Activated CD4-positive, CD25-positive, alpha-beta regulatory T cell treated with anti-CD3 and anti-CD28 coated beads, Interleukin-2, amount 50 U/mL, for 72 hours (primary cell): ENCODE measurements around the gene MYOCD.
"Not testable (repeated sequence)": the region's sequence is repeated elsewhere in the genome, so short reads cannot be mapped to it uniquely, and the experiment has no call there.

Experiments used
- DNase-seq: peaks from one replicate; pipeline ENCODE4 v3.0.0; 2021

The MYOCD gene, protein sequence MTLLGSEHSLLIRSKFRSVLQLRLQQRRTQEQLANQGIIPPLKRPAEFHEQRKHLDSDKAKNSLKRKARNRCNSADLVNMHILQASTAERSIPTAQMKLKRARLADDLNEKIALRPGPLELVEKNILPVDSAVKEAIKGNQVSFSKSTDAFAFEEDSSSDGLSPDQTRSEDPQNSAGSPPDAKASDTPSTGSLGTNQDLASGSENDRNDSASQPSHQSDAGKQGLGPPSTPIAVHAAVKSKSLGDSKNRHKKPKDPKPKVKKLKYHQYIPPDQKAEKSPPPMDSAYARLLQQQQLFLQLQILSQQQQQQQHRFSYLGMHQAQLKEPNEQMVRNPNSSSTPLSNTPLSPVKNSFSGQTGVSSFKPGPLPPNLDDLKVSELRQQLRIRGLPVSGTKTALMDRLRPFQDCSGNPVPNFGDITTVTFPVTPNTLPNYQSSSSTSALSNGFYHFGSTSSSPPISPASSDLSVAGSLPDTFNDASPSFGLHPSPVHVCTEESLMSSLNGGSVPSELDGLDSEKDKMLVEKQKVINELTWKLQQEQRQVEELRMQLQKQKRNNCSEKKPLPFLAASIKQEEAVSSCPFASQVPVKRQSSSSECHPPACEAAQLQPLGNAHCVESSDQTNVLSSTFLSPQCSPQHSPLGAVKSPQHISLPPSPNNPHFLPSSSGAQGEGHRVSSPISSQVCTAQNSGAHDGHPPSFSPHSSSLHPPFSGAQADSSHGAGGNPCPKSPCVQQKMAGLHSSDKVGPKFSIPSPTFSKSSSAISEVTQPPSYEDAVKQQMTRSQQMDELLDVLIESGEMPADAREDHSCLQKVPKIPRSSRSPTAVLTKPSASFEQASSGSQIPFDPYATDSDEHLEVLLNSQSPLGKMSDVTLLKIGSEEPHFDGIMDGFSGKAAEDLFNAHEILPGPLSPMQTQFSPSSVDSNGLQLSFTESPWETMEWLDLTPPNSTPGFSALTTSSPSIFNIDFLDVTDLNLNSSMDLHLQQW

DNA sequence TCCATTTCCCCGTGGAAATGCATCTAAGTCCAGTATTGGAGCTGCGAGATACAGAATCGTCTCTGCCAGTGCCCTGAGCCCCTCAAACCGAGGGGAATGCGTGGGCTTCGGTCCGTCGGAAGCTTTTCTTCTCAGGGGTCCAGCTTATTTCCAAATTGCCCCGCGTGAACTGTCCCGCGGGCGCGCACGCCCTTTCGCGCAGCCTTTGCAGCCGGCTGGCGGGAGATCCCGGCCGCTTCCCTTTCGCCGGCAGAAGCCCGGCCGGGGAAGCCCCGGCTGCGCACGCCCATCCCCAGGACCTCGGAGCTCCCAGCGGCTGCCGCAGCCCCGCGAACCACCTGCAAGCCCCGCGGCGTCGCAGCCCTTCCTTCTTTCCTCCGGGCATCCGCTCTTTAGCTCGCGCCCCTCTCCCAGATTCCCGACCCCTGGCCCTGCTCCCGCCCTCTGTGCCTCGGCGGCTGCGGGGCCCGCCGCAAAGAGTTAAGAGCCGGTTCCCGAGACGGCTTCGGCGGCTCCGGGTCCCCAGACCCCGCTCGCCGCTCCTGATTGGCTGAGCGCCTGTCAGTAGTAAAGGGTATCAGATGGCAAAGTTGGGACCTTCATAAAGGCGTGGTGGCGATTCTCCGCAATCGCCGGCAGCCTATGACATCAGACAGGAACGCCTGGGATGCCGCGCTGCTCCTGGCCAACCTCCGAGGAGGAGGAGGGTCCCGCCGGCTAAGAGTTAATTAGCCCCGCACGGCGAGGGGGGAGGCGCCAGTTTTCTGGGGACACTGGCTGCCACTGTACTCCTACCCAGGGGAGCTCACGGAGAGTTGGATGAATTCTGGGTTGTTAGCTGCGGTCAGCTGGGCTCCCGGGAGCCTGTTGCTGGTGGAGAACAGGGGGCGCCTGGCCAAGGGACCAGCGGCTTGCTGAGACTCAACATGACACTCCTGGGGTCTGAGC is at the start of gene MYOCD:
MYOCD (plus strand) TSS at position 628 of the 948 bp plus-strand sequence; CDS start at position 927, 299 bp downstream.
- DNase-seq = no peak

DNA sequence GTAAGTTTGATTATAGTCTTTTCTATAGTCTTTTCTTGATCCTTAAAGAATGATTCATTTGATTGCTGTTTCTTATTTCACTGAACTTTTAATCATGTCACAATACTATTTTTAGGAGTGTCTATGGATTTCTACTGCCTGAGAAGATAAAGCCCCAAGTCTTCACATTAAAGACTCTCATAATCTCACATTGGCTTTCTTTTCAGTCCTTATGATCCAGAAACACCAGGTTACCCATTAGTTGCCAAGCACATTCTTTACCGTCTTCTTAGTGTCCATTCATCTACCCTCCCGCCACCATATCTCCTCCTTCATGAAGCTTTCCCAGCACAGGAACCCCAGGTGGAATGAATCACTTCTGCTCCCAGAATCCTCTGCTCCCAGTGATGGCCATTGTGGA is 49.5 kb upstream of the MYOCD start:
- no peak for DNase-seq

GRCh38 chr17:12618557-12618956 is 47.1 kb upstream of the MYOCD start:
- no peak for DNase-seq

DNA sequence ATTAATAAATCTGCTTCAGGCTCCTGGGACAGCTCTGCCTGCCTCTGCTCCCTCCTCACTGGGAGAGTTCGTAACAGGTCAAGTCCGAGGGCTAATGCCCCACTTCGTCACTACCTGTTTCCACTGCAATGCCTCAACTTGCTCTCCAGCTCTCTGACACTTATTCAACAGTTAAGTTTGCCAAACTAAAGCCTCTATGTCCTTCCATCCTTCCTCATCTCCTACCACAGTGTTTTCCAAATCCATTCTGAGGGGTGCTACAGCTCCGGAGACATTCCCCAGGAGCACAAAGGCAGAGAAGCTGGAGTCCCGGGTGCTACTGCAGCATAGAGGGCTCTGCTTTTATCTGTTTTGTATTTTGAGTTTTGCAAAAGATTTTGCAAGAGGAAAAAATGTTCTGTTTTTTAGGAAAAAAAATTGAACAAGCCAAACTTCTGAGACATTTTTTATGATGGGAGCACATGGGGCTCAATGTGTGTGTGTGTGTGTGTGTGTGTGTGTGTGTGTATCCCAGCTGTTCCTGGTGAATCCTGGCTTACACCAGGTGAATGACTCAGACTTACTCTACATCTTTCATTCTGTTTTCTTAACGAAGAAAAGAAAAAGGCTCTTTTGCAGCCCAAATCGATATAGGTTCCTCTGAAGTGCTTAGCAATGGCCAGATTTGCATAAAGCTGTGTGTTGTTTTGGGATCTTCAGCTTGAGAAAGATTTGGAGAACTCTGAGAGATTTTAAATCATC is 46.1 kb upstream of the MYOCD start:
- no peak for DNase-seq

DNA sequence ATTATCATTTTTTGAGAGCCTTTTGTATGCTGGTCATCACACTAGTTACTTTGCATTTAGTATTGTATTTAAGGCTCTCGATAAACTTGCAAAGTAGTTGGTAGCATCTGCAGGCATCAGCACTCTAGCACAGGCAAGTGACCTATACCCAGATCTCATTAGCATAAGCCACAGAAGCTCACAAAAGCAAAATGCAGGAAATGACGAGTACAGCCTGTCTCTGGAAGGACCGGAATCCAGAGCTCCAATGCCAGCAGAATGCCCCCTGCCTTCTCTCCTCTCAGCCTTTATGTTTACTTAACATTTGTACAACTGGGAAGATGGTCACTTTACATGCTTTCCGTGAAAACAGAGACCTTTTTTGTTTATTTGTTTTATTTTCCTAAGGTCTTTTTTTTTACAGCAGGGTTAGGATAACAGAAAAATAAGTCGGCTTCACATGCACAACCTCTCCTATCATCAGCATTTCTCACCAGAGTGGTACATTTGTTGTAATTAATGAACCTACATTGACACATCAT is 45.4 kb upstream of the MYOCD start:
- no peak for DNase-seq

GRCh38 chr17:12622726-12623125 is 43.0 kb upstream of the MYOCD start:
- DNase-seq = no peak

- DNase-seq = no peak
Observed at GRCh38 chr17:12623220-12623848, 42.4 kb upstream of the MYOCD start.

DNA sequence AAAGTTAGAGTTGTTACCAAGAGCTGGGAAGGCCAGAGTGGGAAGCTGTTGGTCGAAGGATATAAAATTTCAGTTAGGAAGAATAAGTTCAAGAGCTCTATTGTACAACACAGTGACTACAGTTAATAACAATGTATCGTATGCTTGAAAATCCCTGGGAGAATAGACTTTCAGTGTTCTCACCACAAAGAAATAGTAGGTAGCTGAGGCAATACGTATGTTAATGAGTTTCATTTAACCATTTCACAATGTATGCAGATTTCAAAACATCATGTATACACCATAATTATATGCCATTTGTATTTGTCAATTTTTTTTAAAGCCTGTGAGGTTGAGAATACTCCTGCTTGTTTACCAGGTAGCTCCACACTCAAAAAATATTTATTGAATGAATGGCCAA is 41.5 kb upstream of the MYOCD start:
- no peak for DNase-seq

DNA sequence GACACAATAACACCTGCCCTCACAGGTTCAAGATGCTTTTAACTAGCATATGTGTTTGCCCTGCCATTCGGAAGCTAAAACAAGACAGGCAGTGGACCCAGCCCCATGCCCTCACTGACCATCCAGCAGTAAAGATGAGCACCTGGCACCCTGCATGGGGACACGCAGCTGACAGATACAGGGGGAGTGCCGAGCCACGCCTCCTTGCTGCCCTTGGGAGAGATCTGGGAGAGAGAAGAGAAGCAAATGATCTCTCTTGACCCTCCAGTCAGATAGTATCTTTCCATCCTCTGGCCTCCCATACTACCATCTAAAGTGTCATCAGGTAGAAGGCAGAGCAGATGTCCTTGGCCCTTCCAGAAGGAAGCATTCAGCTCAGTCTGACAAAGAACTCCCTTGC is 40.6 kb upstream of the MYOCD start:
- no peak for DNase-seq

GRCh38 chr17:12627177-12627629 is 38.5 kb upstream of the MYOCD start:
- no peak for DNase-seq

GRCh38 chr17:12627781-12628451 is 37.8 kb upstream of the MYOCD start:
- no peak for DNase-seq

DNA sequence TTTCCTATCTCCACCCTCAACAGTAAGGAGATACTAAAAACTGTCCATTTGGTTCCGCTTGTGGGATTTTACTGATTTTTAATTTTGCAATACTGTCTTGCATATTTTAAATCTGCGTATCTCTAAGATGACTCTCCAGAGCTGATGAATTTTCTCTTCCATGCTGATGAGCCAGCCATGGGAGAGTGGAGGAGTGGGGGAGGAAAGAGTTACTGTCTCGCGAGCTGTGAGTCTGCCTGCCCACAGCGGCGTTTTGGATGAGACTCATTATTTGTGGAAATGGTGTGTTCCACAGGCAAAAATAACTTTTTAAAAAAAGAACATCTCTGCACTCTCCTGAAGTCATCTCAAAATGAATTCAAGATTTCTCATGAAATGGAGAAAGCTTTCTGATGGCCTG is 34.6 kb upstream of the MYOCD start:
- no peak for DNase-seq

- DNase-seq = no peak
Observed at GRCh38 chr17:12632785-12633184, 32.9 kb upstream of the MYOCD start.

DNA sequence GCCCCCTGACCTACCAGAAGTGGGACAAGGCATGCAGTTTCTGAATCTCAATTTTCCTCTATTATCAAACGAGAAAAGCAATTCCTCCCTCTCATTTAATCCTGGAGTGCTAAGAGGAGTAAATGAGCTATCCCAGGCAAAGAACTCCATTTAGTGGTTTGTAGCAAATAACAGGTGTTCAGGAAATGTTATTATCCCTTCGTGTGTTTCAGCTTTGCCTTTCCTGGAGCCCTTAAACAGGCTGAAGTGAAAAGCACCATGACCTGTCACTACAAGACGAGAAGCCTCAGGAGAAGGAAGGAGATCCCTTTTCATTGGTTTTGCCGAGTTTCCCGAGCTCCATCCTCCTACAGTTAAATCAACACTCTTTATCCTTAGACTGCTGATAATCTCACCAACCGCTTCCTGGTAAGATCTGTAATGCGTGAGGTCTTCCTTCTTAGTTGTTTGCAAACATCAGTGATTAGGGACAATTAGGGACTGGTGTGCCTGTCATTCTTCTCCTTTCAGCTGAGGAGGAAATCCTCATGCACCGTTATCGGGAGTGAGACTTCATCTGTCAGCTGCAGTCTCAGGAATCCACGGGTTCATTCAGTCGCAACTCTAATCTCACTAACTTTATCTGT is 30.8 kb upstream of the MYOCD start:
- no peak for DNase-seq

DNA sequence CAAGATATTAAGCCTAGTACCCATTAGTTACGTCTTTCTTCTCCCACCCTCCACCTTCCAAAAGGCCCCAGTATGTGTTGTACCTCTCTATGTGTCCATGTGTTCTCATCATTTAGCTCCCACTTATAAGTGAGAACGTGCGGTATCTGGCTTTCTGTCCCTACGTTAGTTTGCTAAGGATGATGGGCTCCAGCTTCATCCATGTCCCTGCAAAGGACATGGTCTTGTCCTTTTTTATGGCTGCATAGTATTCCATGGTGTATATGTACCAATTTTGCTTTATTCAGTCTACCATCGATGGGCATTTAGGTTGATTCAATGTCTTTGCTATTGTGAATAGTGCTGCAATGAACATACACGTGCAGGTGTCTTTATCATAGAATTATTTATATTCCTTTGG is 29.7 kb upstream of the MYOCD start:
- DNase-seq = not testable (repeated sequence)

DNA sequence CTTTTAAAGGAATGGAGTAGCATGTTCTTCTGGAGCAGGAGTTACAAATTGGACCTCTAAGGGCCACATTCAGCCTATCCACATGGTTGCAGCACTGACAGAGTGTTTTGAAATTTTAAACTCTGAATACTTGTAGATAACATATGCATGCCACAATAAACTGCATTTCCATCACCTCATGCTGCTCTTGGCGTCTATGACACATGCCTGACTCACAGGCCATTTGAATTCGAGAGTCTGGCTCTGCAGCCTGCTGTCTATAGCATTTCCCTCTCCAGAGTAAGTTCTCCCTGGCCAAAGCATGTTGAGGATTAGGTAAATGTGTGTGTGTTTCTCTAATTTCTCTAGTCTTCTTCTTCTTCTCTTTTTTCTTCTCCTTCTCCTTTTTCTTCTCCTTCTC is 28.7 kb upstream of the MYOCD start:
- DNase-seq = no peak

DNA sequence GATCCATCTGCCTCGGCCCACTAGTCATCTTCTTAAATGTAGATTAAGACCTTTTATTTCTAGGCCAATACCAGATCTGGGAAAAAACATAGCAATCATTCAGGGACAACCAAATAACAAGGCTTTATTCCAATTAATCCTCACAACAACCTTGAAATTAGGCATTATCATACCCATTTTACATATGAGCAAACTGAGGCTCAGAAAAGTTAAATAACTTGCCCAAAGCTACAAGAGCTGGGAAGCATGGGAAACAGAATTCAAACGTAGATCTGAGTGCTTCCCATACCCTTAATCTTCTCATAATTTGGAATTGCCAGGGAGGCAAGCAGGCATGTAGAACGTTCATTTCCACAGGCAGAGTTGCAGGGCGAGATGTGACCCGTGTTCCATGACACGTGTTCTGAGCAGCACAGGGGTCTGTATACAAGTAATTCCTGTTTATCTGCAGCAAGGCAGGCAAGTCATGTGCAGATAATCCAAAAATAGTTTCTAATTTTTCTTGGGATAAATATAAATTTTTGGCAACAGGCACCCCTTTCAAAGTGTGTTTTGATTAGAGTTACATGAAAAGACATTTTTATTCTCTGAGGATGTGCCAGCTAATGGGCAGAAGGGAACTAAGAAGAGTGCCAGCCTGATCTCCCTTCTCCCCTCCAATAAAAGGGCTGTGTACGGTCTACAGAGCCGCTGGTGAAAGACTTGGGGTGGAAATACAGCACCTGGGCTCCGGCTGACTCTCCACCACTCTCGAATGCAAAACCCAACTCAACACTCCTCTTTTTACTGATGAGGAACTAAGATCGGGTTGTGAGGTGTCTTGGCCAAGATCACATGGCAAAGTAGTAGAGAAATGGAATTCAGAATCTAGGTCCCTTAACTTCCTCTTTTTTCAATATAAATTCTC is 27.7 kb upstream of the MYOCD start:
- DNase-seq = no peak

DNA sequence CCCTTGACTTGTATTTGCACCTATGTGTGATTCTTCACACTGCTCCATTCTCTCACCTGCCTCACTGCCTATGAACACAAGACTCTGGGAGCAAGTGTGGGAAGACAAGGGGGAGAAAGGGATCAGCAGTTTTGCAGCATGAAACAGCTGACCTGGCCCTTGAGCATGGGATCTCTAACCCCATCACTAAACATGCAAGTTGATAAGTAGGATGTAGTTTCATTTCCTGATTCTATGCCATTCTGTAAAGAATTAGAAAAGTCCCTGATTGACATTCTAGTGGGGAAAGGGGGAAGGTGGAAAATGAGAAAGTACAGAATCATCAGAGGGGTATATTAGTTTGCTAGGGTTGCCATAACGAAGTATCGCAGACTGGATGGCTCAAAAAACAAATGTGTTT is 25.3 kb upstream of the MYOCD start:
- DNase-seq = no peak

DNA sequence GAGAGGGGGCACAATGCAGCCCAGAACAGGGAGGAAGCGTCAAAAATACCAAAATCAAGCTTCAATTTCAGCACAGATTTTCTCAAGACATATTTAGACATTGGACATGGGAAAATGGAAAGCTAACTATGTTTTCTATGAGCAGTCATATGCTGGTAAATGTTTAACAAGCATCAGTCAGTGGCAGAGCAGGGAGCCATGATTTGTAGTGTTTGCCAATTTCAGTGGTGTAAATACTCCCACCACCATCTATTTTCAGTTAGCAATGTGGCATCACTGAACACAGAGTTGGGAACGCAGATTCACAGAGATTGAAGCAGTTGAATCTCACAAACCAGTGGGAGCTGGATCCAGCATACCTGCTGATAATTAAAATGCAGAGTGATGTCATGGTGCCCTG is 24.6 kb upstream of the MYOCD start:
- DNase-seq = no peak
